HepG2 (cell line): Measurements from ENCODE around the gene RASSF9.

Experiments used
- CC2D1A ChIP-seq: sonication (generic); formaldehyde crosslinking; IDR thresholded peaks from 2 replicates; pipeline ENCODE4 v1.8.1; 2023; ENCODE audit warnings: mild to moderate bottlenecking, missing genetic modification reagents
- ETV6 ChIP-seq: sonication (generic); formaldehyde crosslinking; conservative IDR thresholded peaks from 2 replicates; pipeline ENCODE4 v1.4.0; 2020; ENCODE audit warnings: missing genetic modification reagents
- HMGXB4 ChIP-seq, 2 experiments: sonication (generic) in 1 of 2; formaldehyde crosslinking in 1 of 2; IDR thresholded peaks; 2 replicates each; pipeline versions ENCODE4 v1.4.0 to v1.6.1; 2018 to 2020; ENCODE audit warnings: missing genetic modification reagents in 2 of 2, borderline replicate concordance in 1 of 2, low read depth in 1 of 2, mild to moderate bottlenecking in 1 of 2, missing biosample characterization in 1 of 2
- HNRNPUL1 ChIP-seq: fragments of 200-400 bp; formaldehyde crosslinking; IDR thresholded peaks from 2 replicates; pipeline ENCODE4 v1.6.1; 2017; ENCODE audit warnings: low read depth, mild to moderate bottlenecking, low read length, moderate library complexity
- NFAT5 ChIP-seq: sonication (generic); formaldehyde crosslinking; IDR thresholded peaks from 2 replicates; pipeline ENCODE4 v1.4.0; 2020; ENCODE audit warnings: missing genetic modification reagents
- PTBP1 ChIP-seq: fragments of 200-400 bp; formaldehyde crosslinking; IDR thresholded peaks from 2 replicates; pipeline ENCODE4 v1.6.1; 2018; ENCODE audit warnings: low read length, low read depth; ENCODE audit not compliant: poor library complexity, severe bottlenecking
- RNF2 ChIP-seq: fragments of 450-650 bp; conservative IDR thresholded peaks from 2 replicates; pipeline ENCODE4 v1.6.1; 2016; ENCODE audit warnings: low read depth
- RNF219 ChIP-seq: sonication (generic); formaldehyde crosslinking; IDR thresholded peaks from 2 replicates; pipeline ENCODE4 v1.5.0; 2020; ENCODE audit warnings: mild to moderate bottlenecking, missing genetic modification reagents
- SMC3 ChIP-seq: IDR thresholded peaks from 2 replicates; pipeline ENCODE4 v1.6.1; 2011; ENCODE audit warnings: low read length, improper control_type of control experiment
- TP53 ChIP-seq: sonication (generic); formaldehyde crosslinking; conservative IDR thresholded peaks from 2 replicates; pipeline ENCODE4 v1.4.0; 2020; ENCODE audit warnings: missing genetic modification reagents
- USF2 ChIP-seq, 2 experiments: sonication (generic) in 1 of 2; formaldehyde crosslinking in 1 of 2; IDR thresholded peaks; 2 replicates each; pipeline versions ENCODE4 v1.5.1 to v1.6.1; 2011 to 2020; ENCODE audit warnings: borderline replicate concordance in 1 of 2, low read depth in 1 of 2, low read length in 1 of 2, mild to moderate bottlenecking in 1 of 2, missing genetic modification reagents in 1 of 2, moderate library complexity in 1 of 2
- ZFP36L2 ChIP-seq: sonication (generic); formaldehyde crosslinking; IDR thresholded peaks from 2 replicates; pipeline ENCODE4 v1.4.0; 2020; ENCODE audit warnings: missing genetic modification reagents
- ZNF629 ChIP-seq: sonication (generic); formaldehyde crosslinking; conservative IDR thresholded peaks from 2 replicates; pipeline ENCODE4 v1.5.0; 2020; ENCODE audit warnings: missing genetic modification reagents

- TF ChIP-seq RNF2: no peak
- no peak for TF ChIP-seq ETV6 (CRISPR knock-in tag)
- no peak for TF ChIP-seq RNF219 (CRISPR knock-in tag)
- TF ChIP-seq NFAT5 (CRISPR knock-in tag): no peak
- TF ChIP-seq HNRNPUL1: no peak
- no peak for TF ChIP-seq USF2 (IDR thresholded peaks at IDR 0.05; ENCODE audit: low read depth, low read length)
- no peak for TF ChIP-seq USF2 (CRISPR knock-in tag; IDR thresholded peaks at IDR 0.05; ENCODE audit: borderline replicate concordance)
- TF ChIP-seq TP53 (CRISPR knock-in tag): no peak
- no peak for TF ChIP-seq CC2D1A (CRISPR knock-in tag)
- TF ChIP-seq PTBP1: no peak
- TF ChIP-seq ZFP36L2 (CRISPR knock-in tag): no peak
- TF ChIP-seq HMGXB4 (CRISPR knock-in tag; IDR thresholded peaks at IDR 0.05; ENCODE audit: borderline replicate concordance in 1 of 2, low read depth in 1 of 2): no peak
- no peak for TF ChIP-seq ZNF629
- TF ChIP-seq SMC3: no peak
These were observed 76.6 kb downstream of the RASSF9 start for GRCh38 chr12:85759623-85760022.
